ENCODE results near the gene TMEM51.
"Not testable (repeated sequence)": the region's sequence is repeated elsewhere in the genome, so short reads cannot be mapped to it uniquely, and the experiment has no call there.

Gene TMEM51

DNA sequence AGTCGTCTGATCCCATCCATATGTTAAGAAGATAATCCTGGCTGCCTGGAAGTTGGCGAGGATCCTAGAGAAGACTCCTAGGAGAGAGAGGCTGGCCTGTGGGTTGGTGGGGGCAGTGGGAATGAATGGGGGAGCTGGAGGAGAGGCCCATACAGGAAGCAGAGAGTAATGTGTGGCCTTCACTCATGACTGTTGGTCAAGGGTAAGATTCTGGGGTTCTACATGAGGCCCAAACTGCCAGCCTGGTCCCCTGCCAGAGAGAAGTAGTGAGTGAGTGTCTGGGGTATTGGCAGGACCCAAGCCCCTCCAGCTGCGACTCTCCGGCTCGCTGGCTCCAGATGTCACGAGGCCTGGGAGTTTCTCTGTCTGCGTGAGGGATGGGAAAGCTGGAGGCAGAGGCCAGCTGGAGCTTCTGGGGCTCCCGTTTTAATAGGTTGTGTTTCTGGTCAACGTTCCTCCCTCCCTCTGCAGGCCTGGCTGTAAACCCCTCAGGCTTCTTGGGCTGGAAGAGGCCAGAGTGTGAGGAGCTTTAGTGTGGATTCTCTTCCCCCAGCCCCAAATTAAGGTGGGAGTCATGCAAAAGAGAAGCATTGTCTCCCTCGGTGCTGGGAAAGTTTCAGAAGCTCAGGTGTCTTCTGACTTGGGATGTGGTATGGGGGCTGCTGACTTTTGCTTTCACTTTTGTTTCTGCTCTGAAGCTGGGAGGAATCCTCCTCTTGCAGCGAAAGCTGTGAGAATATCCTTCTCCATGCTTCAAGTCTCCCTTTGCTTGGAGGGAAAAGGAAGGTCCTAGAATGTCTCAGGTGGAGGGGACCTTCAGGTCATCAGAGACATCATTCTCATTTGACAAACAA lies 2.6 kb downstream of the TMEM51 start:
- DNase-seq: no peak

- DNase-seq: no peak
These were observed 3.3 kb downstream of the TMEM51 start for GRCh38 chr1:15156807-15157380.

- no peak for DNase-seq
These were observed 4.2 kb downstream of the TMEM51 start for GRCh38 chr1:15157524-15158399.

DNA sequence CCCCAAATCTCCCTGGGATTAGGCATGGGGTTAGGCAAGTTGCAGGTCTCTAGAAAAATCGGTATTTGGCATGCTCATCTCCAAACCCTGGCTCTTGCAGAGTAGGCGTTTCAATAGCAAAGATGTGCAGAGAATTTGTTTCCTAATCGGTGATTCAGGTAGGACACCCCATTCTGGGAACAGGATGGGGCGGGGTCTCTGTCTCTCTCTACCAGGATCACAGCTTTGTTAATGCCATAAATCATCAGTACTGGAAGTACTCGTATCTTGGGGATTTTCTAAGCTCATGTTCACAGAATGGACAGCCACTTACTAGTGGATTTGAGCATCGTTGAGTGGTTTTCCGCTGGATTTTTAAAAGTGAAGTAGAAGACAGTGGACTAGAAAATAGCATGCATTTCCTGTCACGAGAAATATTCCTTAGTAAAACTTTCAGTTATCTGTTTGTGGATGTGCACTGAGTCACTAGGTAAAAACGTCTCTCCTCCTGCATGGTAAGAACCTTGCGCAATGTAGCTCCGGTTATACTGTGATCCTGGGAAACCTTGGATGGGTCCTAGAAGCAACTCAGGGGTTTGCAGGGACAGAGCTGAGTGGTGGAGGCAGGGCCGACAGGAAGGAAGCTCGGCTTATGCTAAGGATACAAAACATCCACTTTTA lies 5.1 kb downstream of the TMEM51 start:
- no peak for DNase-seq

DNA sequence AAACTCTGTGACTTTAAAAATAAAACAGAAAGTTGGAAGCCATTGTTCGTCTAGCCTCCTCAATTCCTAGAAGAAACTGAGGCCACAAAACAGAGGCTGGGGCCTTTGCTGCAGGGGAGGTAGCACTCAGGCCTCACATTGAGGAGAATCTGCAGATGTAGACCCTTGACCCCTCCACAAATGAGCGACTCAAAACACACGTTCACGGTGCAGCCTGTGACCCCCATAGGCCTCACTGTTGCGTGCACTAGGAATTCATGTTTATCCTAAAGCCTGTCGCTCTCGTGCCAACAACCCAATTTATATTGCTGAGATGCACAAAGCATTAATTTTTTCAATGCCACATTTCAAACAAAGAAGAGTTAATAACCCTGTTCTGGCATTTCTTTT lies 5.6 kb downstream of the TMEM51 start:
- DNase-seq: no peak

- no peak for DNase-seq
These were observed 7.1 kb downstream of the TMEM51 start for GRCh38 chr1:15160626-15161025.

DNA sequence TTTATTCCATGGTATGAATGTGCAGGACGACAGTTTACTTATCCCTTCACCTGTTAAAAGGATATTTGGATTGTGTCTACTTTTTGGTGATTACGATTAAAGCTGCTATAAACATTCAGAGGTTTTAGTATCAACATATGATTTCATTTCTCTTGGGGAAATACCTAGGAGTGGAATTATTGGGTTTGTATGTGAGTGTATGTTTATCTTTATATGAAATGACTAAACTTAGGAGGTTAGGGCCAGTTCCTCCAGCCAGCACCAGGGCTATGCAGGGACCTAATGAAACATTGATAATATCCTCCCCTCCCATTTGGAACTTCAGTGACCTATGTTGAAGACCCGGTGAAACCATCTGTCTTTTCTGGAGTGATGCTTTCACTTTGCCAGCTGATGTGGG lies 13.8 kb downstream of the TMEM51 start:
- DNase-seq: no peak

DNA sequence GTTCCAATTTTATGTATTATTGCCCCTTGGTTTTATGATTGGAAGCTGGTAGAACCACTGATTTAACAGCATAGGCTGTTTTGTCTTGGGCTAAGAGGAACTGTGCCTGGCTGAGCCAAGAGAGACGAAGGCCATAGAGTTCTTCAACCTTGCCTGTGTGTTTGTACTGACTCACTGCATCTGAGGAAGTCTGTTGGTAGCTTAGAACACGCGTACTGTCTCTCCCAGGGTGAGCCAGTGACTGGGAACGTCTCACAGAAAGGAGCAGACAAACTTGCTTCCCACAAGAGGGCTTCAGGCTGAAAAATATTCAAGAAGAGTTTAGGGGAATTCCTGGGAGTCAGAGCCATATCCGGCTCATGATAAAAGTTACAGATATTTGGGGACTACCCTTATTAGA lies 14.9 kb downstream of the TMEM51 start:
- no peak for DNase-seq

GRCh38 chr1:15170071-15170470 lies 16.5 kb downstream of the TMEM51 start:
- DNase-seq: no peak

DNA sequence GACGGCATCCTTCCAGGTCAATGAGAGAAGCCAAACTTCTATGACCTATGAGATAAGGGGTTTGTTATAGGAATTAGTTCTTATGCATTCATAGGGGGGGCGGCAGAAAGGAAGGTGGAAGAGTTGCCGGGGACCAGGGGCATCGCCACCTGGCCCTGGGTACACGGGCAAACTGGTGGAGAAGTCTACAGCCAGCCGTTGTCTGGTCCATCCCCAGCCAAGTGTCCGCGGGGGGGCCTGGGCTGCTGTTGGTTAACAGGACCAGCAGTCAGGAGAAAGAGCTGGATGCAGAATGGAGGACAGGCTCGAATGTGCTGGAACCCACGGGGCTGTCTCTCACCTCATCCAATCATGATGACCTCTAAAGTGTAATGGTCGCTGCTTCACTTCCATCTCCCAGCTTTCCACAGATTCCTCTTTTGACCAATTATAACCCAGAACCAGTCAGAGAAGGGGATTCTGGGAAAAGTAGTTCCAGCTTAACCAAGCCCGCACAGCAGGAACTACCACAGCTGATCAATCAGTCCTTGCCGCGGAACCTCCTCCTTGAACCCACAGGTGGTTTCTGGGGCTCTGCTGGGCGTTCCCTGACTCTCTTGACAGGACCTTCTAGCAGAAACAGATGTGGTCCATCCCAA lies 17.8 kb downstream of the TMEM51 start:
- DNase-seq: no peak

GRCh38 chr1:15172405-15173259 lies 19.1 kb downstream of the TMEM51 start:
- no peak for DNase-seq

DNA sequence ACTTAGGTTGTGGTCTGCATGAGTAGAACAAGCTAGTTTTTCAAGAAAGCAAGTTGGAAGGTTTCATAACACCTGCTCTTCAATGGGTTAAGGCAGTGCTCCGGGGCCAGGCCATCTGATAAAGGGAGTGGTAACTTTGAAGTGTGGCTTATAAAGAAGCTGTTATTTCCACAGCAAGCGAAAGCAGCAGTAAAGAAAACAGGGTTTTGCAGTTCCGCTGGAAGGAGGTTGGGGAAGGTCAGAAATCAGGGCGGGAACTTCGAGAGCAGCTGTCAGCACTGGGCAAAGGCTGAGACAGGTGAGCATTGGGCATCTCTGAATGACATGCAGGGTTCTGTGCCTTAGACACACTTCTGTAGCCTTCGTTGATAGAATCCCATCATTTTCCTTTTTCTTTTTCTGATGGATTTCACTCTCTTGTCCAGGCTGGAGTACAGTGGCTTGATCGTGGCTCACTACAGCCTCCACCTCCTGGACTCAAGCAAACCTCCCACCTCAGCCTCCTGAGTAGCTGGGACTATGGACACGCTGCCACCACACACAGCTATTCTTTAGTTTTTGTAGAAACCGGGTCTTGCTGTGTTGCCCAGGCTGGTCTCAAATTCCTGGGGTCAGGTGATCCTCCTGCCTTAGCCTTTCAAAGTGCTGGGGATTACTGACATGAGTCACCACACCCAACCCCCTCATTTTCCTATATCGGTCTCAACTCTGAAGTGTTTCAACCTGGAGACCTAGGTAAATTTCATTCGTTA lies 20.5 kb downstream of the TMEM51 start:
- DNase-seq: no peak

DNA sequence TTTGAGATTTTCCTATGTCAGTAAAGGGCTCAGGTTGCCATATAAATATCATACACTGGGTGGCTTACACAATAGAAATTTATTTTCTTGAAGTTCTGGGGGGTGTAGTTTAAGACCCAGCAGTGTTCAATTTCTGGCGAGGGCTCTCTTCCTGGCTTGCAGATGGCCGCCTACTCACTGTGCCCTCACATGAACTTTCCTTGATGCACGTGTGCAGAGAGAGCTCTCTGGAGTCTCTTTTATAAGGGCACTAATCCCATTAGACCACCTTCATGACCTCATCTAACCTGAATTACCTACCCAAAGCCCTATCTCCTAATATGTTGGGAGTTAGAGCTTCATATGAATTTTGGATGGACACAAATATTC lies 21.1 kb downstream of the TMEM51 start:
- no peak for DNase-seq

DNA sequence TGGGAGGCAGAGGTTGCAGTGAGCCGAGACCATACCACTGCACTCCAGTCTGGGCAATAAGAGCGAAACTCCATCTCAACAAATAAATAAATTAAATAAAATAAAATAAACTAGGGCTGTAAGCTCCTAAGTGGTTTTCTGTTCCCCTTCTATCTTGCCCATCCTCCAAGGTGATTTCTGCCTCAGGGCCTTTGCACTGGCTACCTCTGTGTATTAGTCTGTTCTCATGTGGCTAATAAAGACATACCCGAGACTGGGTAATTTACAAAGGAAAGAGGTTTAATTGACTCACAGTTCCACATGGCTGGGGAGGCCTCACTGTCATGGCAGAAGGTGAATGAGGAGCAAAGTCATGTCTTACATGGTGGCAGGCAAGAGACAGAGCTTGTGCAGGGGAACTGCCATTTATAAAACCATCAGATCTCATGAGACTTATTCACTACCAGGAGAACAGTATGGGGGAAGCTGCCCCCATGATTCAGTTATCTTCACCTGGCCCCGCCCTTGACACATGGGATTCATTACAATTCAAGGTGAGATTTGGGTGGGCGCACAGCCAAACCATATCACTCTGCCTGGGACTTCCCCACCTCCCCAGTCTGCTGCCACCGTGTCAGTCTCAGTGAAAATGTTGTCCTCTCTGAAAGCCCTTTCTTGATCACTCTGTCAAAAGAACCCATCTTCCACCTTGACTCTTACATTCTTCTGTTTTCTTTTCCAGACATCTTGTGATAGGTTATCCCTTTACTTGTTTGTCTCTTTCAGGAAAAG lies 22.0 kb downstream of the TMEM51 start:
- not testable (repeated sequence) for DNase-seq

- DNase-seq: no peak
These were observed 22.6 kb downstream of the TMEM51 start for GRCh38 chr1:15176120-15176519.

- no peak for DNase-seq
These were observed 23.5 kb downstream of the TMEM51 start for GRCh38 chr1:15176898-15177665.

GRCh38 chr1:15177710-15178166 lies 24.2 kb downstream of the TMEM51 start:
- DNase-seq: no peak

GRCh38 chr1:15178571-15179484 lies 25.3 kb downstream of the TMEM51 start:
- DNase-seq: no peak
